ENCODE data around the gene TMEM184B. TPM values are rescaled to one million over a fixed set of nuclear protein-coding genes. Genes with fewer than 3 reads are reported as not detected.

Gene TMEM184B
- total RNA-seq, 2 donors from 2014 or later = 47.2 to 60.3 TPM

DNA sequence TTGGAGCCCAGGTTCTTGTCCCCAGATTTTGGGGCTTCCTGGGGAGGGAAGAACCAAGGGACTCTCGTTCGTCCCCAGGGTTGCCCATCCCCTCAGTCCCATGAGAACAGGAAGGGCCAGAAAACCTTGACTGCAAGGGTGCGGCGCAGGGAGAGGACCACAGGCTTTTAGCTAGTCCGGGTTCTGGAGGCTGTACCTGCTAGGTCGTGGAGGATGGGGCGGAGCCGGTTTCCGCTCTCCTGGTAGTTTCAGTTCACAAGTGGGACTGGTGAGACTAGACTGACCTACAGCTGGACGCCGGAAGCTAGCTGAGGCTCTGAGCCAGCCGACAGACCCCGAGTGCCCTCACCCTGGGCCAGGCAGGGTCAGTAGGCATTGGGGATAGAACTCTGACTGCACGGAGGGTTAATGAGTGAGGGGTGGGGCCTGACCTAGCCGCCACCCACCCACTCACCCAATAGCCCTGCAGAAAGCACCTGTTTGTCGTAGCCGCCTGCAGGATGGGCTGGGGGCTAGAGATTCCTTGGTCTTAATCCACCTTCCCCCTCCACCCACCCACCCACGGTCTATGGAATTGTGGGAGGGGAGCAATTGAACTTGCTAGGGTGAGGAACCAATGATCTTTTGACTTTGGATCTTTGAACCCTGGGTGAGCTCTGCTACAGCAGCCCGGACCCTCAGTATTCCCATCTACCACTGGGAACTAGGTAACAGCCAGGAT, 69.6 kb downstream of the TMEM184B start:
- ATAC-seq = peak in 1 of 2 donors; percentile 2
- DNase-seq = peak; percentile 54
- intact Hi-C loops (cut with DNase I) = loop anchor here in 1 of 2 donors (10.0 kb wide), 1 partner anchor 88 kb away; the partner anchor contains the start of gene BAIAP2L2

DNA sequence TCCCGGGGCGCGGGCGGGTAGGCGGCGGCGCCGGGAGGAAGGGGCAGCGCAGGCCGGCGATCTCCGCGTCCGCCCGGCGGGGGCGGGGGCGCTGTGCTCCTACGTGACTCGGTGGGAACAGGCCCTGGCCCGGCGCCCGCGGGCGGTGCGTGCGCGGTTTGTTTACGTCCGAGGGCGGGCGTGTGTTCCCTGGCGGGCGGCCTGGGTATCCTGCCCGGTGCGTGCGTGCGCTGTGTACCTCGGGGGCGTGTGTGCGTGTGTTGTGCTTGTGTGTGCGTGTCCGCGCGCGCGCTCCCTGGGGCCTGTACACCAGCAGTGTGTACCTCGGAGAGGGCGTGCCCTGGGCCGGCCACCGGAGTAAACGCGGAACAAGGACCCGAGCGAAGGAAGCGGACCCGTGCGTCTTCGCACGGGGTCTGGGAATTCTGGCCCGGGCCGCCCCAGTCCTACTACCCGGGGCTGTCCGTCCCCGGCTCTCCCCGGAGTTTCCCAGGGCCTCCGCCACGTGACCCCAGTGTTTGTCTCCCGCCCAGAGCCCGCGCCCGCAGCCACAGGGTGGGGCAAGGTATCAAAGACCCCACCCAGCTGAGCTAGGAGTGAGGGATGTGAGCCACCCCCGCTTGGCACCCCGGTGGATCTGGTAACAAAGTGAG, 70.2 kb downstream of the TMEM184B start:
- DNase-seq = peak; percentile 92
- intact Hi-C loops (cut with DNase I) = loop anchor here in 1 of 2 donors (10.0 kb wide), 1 partner anchor 88 kb away; the partner anchor contains the start of gene BAIAP2L2
- ATAC-seq = peak; percentile 62 to 70

DNA sequence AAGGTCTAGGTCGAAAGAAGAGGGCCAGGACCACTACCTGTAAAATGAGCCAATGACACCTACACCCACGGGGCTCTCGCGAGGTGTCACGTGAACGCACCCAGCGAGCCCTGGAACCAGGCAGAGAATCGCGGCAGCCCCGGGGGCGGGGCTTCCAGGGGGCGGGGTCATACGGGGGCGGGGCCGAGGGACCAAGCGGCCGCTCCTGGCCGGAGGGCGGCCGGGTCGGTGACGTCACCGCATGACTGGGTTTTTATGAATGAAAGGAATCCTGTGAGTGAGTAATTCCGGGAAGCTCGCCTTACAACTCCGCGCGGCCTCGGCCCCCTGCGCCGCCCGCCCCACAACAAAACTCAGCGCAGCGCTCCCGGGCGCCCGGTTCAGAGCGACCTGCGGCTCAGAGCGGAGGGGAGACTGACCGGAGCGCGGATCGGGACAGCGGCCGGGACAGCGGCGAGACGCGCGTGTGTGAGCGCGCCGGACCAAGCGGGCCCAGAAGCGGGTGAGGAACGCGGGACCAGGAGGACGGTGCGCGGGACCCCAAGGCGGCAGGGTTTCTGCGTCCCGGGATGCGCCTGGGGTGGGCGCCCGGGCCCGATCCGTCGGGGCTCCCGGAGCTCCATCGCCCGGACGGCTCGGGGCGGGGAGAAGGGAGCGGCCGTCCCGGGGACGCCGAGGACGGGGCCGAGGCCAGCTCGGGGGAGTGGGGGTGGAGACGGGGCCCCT, 70.9 kb downstream of the TMEM184B start, which contains the start of gene MAFF:
Gene MAFF, plus strand, starts transcription at position 284 of the 726 bp plus-strand sequence. CDS start 11,860 bp downstream, outside the sequence.
- ATAC-seq = peak; percentile 83 to 85
- peak; percentile 98 for DNase-seq
- intact Hi-C loops (cut with DNase I) = loop anchor here in 1 of 2 donors (10.0 kb wide), 1 partner anchor 87 kb away; the partner anchor contains the start of gene BAIAP2L2

DNA sequence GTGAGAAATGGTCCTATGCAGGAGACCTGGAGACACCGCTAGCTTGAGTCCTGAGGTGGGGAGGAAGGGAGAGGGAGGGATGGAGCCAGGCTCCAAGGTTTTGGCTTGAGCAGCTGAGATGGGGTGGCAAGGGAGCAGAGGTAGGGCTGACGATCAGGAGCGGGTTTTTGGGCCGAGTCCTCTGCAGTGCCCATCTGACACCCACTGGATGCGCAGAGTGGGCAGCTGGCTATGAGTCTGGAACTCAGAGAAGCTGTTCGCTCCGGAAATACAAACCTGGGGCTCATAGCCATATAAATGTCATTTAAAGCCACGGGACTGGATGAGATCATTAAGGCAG, 71.5 kb downstream of the TMEM184B start:
- peak; percentile 33 for DNase-seq
- no peak for ATAC-seq

DNA sequence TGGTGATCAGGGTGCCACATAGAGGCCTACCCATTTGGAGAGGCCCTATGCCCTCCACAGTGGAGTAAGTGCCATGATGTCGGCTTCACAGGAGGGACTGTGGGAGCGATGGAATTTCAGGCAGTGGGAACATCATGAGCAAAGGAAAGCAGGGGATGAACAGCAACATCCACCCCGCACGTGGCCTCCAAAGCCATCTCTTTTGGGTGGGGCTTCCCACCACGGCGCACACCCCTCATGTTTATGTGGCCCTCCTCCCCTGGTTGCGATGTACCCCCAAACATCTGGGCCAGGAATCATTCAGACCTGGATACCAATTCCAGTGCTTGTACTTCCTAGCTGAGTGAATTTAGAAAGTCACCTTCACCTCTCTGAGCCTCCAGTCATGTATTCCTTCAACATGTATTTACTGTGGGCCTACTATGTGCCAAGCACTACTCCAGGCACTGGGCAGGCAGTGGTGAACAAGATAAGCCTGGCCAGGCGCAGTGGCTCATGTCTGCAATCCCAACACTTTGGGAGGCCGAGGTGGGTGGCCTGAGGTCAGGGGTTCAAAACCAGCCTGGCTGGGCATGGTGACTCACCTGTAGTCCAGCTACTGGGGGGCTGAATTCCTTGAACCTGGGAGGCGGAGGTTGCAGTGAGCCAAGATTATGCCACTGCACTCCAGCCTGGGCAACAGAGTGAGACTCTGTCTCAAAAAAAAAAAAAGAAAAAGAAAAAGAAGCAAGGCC, 72.8 kb downstream of the TMEM184B start:
- DNase-seq = no peak
- no peak for ATAC-seq
- intact Hi-C loops (cut with DNase I) = loop anchor here in 1 of 2 donors (10.0 kb wide), 1 partner anchor 85 kb away; the partner anchor contains the start of gene BAIAP2L2

More for the DNA sequence above, 71.5 kb downstream of the TMEM184B start:
- intact Hi-C loops (cut with DNase I) = loop anchor here in 1 of 2 donors (10.0 kb wide), 1 partner anchor 87 kb away; the partner anchor contains the start of gene BAIAP2L2

DNA sequence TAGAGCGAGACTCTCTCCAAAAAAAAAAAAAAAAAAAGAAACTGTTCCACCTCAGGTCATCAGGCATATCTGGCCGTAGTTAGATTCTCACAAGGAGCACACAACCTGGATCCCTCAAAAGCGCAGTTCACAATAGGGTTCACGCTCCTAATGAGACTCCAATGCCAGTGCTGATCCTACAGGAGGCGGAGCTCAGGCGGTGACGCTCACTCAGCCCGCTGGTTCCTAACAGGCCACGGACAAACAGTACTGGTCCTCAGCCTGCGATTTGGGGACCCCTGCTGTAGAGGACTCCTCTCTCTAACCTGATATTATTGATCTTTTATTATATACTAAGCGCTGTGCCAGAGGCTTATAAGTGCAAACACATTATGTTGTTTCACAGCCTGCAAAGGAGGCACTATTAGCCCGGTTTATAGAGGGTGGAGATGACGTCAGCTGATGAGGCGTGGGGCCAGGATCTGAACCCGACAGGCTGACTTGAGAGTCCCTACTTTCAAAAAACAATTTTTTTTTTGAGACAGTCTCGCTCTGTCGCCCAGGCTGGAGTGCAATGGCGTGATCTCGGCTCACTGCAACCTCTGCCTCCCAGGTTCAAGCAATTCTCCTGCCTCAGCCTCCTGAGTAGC, 75.9 kb downstream of the TMEM184B start:
- intact Hi-C loops (cut with DNase I) = no loop called here
- peak; percentile 52 for DNase-seq
- no peak for ATAC-seq

DNA sequence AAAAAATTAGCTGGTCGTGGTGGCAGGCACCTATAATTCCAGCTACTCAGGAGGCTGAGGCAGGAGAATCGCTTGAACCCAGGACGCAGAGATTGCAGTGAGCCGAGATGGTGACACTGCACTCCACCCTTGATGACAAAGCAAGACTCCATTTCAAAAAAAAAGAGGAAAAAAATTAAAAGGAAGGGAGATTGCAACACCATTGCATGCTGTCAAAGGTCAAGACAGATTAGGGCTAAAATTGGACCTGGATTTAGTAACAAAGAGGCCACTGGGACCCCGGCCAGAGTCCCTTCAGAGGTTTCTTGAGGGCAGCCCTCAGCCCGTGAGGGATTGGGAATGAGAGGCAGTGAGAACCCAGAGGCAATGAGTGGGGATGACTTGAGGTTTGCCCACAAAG, 79.2 kb downstream of the TMEM184B start:
- intact Hi-C loops (cut with DNase I) = no loop called here
- DNase-seq = peak; percentile 76
- peak; percentile 54 to 69 for ATAC-seq

DNA sequence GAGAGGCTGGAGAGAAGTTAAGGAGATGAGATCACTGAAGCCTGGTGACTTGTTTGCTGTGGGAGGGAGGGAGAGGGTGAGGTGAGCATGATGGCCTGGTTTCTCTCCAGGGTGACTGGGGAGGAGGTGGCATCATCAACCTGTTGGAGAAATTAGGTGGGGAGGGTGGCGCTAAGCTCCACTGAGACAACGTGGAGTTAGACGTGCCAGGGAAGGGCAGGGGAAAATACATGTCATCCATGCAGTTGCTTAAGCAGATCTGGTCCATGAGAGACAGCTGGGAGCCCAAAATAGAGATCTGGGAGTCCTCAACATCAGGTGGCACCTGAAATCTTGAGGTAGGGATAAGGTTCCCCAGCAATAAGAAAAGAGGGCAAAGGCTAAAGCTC, 80.3 kb downstream of the TMEM184B start:
- DNase-seq = no peak
- intact Hi-C loops (cut with DNase I) = no loop called here

DNA sequence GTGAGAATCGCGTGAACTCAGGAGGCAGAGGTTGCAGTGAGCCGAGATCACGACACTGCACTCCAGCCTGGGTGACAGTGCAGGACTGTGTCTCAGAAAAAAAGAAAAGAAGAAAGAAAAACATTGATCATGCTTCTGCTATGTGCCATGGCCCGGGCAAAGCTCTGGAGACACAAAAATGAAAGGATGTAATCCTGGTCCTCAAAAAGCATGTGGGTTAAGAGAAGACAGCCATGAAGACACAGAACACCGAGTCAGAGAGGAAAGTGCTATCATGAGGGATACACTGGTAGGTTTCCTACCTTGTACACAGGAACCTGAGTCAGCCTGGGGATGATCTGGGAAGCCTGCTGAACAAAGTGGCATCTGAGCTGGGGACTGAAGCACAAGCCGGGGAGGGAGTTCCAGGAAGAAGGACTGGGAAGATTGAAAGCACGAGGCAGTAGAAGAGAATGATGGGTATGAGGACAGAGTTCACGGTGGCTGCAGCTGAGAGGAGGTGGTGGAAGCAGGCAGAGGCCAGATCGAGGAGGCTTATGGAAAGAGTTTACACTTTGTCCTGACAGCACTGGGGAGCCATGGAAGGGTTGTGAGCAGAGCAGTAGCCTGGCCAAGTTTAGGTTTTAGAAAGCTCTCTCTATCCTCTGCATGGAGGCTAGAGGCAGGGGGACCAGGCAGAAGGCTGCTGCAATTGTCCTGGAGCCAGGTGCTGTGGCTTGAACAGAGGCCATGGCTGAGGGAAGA, 80.9 kb downstream of the TMEM184B start:
- DNase-seq (no peak), ATAC-seq (no peak)
- intact Hi-C loops (cut with DNase I) = no loop called here

More for the DNA sequence above, 80.3 kb downstream of the TMEM184B start:
- no peak for ATAC-seq

DNA sequence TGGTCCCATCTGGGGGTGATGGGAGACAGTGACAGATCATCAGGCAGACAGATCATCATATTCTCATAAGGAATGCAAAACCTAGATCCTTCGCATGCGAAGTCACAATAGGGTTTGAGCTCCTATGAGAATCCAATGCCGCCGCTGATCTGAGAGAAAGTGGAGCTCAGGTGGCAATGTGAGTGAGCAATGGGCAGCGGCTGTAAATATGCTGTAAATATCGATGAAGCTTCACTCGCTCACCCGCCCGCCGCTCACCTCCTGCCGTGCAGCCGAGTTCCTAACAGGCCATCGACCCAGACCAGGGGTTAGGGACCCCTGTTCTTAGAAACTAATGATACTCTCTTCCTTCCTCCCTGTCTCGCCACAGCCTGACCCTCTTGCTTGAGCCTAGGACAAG, 81.8 kb downstream of the TMEM184B start:
- DNase-seq = no peak
- intact Hi-C loops (cut with DNase I) = no loop called here
- no peak for ATAC-seq

DNA sequence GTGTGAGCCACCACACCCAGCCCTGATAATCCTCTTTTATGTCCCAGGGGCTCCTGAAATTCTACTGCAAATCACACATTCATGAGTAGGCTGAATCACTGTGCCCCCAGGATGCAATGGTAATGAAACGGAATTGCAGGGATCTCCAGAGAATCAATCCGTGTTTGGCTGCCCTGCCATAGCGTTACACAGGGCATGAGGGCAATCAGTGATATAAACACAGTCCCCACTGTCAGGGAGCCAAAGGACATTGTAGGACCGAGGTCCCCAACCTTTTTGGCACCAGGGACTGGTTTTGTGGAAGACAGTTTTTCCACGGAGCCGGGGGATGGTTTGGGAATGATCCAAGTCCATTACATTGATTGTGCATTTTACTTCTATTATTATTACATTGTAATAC, 82.2 kb downstream of the TMEM184B start:
- ATAC-seq = no peak
- no peak for DNase-seq
- intact Hi-C loops (cut with DNase I) = no loop called here

DNA sequence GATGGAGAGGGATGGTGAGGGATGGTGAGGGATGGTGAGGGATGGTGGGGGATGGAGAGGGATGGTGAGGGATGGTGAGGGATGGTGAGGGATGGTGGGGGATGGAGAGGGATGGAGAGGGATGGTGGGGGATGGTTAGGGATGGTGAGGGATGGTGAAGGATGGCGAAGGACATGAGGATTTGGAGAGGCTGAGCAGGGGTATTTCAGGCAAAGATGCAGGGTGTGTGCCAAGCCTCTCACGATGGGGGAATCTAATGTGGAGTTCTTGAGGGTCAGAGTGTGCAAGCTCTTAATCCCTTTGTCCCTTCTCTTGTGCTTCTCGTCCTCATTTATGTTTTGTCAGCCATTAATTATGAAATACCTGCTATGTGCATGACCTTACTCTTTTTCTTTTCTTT, 83.7 kb downstream of the TMEM184B start:
- intact Hi-C loops (cut with DNase I) = no loop called here
- DNase-seq (no peak), ATAC-seq (no peak)

DNA sequence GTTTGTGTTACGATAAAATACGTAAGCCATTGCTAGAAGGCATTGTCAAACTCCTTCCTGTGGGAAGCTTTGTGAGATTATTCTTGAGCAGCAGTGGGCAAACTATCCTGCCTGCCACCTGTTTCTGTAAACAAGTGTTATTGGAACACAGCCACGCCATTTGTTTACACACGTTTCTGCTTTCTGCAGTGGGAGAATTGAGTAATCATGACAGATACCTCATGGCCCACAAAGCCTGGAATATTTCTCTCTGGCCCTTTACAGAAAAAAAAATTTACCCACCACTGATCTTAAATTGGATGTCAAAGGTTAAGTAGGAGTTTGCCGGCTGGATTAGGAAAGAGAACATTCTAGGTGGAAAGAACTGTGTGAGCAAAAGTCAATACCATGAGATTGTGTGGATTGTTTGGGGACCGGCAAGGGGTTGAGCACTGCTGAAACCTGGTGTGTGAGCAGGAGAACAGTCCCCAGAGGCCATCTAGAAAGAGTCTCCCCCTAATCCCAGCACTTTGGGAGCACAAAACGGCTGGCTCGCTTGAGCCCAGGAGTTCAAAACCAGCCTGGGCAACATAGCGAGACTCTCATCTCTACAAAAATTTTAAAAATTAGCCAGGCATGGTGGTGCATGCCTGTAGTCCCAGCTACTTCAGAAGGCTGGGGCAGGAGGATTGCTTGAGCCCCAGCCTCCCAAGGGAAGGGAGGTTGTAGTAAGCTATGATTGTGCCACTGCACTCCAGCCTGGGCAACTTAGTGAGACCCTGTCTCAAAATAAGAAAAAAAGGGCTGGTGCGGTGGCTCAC, 85.2 kb downstream of the TMEM184B start:
- no peak for DNase-seq
- ATAC-seq = no peak
- intact Hi-C loops (cut with DNase I) = loop anchor here in 1 of 2 donors (2.0 kb wide), 1 partner anchor 73 kb away; no protein-coding TSS in a partner anchor

DNA sequence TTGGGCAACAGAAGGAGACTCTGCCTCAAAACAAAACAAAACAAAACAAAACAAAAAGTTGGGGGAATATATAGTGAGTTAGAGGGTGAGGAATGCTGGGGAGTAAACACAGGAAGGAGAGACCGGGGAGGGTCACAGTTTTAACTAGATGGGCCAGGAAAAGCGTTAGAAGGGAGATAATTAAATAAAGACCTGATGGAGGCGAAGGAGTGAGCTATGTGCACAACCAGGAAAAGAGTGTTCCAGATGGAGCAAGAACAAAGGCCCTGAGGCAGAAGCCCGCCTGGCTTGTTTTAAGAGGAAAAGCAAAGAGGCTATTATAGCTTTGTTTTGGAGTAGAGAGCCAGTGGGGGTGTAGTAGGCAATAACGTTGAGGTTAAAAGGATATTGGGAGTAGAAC, 86.4 kb downstream of the TMEM184B start:
- no peak for ATAC-seq
- intact Hi-C loops (cut with DNase I) = loop anchor here in 1 of 2 donors (2.0 kb wide), 1 partner anchor 74 kb away; no protein-coding TSS in a partner anchor
- DNase-seq = no peak

DNA sequence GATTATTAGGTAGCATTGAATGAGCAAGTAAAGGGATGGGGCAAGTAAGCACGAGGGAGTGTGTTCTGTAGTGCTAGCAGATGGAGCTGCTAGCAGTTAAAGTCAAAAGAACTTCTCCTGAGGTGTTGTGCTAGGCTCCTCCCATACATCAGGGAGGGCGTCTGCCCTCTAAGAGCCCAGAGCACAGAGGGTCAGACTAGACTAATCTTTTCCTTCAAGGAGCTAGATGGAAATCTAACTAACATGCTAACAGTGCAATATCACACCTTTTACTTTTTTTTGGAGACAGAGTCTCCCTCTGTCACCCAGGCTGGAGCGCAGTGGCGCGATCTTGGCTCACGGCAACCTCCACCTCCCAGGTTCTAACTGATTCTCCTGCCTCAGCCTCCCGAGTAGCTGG, 88.0 kb downstream of the TMEM184B start:
- intact Hi-C loops (cut with DNase I) = no loop called here
- DNase-seq (no peak), ATAC-seq (no peak)

DNA sequence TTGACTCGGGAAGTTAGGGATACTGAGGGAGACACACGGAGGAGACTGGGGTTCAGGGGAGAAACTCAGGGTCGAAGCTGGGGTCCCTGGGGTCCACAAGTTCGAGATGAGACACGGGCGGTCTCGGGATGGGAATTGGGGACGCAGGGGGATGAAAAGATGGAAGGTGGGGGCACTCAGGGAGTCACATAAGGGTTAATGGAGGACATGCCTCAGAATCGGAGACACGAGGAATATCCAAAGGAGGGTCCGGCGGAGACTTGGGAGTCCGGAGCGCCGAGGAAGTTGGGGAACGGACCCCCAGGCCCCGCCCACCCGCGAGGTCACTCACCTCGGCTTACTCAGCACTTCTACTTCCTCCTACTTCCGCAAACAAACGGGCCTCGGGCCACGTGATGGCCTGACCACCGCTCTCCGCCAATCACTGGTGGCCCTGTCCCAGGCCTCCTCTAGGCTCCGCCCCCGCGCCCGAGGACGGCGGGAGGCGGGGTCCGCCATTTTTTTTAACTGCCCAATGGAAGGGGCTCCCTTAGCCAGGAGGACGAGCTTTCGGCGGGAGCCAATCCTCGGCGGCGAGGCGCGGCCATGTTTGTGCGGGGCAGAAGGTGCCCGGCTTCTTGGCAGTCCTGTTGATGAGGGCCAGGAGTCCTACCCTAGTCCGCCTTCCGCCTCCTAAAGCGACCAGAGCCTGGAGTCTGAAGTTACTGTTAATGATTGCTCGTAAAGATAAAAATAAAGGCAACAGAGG, 91.2 kb downstream of the TMEM184B start, which contains the start of gene PLA2G6:
Gene PLA2G6, minus strand, starts transcription at position 378 of the 748 bp plus-strand sequence. CDS start 12,404 bp downstream, outside the sequence.
- ATAC-seq = peak; percentile 97
- intact Hi-C loops (cut with DNase I) = no loop called here
- peak; percentile 99 for DNase-seq

Data from left cardiac atrium (tissue), 4 donors.